DOHH2 (cell line): ENCODE data around the gene ALOX12B.

Experiments
- H3F3A ChIP-seq: fragments of 200-600 bp; sonication (generic), shearing (Covaris generic); 2 replicates; pipeline ENCODE4 v1.6.0; 2016; ENCODE audit warnings: antibody characterized with exemption, mild to moderate bottlenecking; ENCODE audit not compliant: control insufficient read depth, insufficient read depth
- H3K27ac ChIP-seq: fragments of 200-600 bp; sonication (generic); 2 replicates; pipeline ENCODE4 v1.5.1; 2014; ENCODE audit warnings: low read depth, mild to moderate bottlenecking, low read length, moderate library complexity
- H3K27me3 ChIP-seq: fragments of 200-600 bp; sonication (generic); 2 replicates; pipeline ENCODE4 v1.6.1; 2014; ENCODE audit warnings: mild to moderate bottlenecking, low read length, mixed read lengths; ENCODE audit not compliant: control insufficient read depth
- H3K36me3 ChIP-seq: fragments of 200-600 bp; sonication (generic); 2 replicates; pipeline ENCODE4 v1.6.1; 2014; ENCODE audit warnings: mild to moderate bottlenecking, low read length, moderate library complexity, mixed read lengths; ENCODE audit not compliant: control insufficient read depth
- H3K4me1 ChIP-seq: fragments of 200-600 bp; sonication (generic); 2 replicates; pipeline ENCODE4 v1.6.1; 2014; ENCODE audit warnings: mild to moderate bottlenecking, low read length, mixed read lengths; ENCODE audit not compliant: control insufficient read depth
- H3K4me2 ChIP-seq: fragments of 200-600 bp; sonication (generic); 2 replicates; pipeline ENCODE4 v1.6.0; 2014; ENCODE audit warnings: mild to moderate bottlenecking, low read length, moderate library complexity
- H3K4me3 ChIP-seq: fragments of 200-600 bp; sonication (generic); 2 replicates; pipeline ENCODE4 v1.5.1; 2014; ENCODE audit warnings: mild to moderate bottlenecking, low read length, mixed read lengths
- H3K79me2 ChIP-seq: fragments of 200-600 bp; sonication (generic); 2 replicates; pipeline ENCODE4 v1.6.1; 2014; ENCODE audit warnings: mild to moderate bottlenecking, low read length, mixed read lengths; ENCODE audit not compliant: control insufficient read depth
- H3K9me2 ChIP-seq: fragments of 200-600 bp; sonication (generic); replicated peaks from 2 replicates; pipeline ENCODE4 v1.6.1; 2014; ENCODE audit warnings: mild to moderate bottlenecking, low read length, mixed read lengths; ENCODE audit not compliant: control insufficient read depth
- H3K9me3 ChIP-seq: fragments of 200-600 bp; sonication (generic); 2 replicates; pipeline ENCODE4 v1.6.1; 2014; ENCODE audit warnings: antibody characterized with exemption, low read length, mixed read lengths; ENCODE audit not compliant: control insufficient read depth, insufficient read depth
- H4K20me1 ChIP-seq: fragments of 200-600 bp; sonication (generic); 2 replicates; pipeline ENCODE4 v1.6.0; 2014; ENCODE audit warnings: low read depth, mild to moderate bottlenecking, antibody characterized with exemption, low read length, moderate library complexity; ENCODE audit not compliant: control insufficient read depth, insufficient read depth
- EZH2phosphoT487 ChIP-seq: fragments of 200-600 bp; sonication (generic); IDR thresholded peaks from 2 replicates; pipeline ENCODE4 v1.6.1; 2017; ENCODE audit warnings: borderline replicate concordance, mild to moderate bottlenecking, antibody characterized with exemption, low read length, moderate library complexity, mixed read lengths
- TF ChIP-seq, protein P1 (sequence below): fragments of 200-600 bp; sonication (generic); IDR thresholded peaks from one replicate; pipeline ENCODE4 v1.5.1; 2014; ENCODE audit warnings: antibody characterized with exemption, mild to moderate bottlenecking, low read depth, low read length; ENCODE audit not compliant: poor library complexity, severe bottlenecking

The ALOX12B gene

DNA sequence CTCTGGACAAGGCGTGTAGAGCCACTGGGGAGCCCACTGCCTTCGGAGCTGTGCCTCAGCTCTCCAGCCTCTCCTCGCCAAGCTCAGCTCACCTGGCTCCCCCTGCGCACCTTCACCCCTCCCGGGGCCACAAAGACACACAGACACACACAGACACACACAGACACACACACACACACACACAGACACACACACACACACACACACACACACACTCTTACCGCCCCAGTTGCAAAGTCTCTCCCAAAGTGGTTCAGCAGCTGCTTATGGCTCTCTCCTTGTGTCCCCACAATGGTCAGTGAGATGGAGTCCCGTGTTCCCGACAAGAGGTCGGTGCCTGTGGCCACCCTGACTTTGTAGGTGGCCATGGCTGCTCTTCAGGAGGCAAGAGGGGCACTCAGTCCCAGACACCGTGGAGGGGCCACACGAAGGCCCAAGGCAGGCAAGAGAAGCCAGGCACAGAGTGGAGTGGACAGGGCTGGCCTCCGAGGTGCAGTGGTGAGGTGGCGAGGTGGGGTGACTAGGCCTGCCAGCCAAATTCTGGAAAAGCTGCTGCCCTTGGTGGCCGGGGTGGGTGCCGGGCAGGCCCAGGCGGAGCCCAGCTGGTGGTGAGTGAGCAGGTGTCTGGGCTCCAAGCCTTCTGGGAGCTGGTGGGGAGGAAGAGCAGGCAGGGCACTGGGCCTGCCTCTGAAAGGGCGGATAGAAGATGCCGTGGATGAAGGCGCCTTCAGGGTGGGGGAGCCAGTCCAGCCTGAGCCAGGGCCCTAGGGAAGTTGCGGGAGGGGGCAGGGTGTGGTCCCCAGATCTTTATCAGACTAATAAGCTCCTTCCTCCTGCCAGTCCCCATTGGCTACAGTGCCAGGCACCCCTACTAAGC lies at the start of gene ALOX12B:
TSS of gene ALOX12B (minus strand) at position 642 of the 877 bp plus-strand sequence. CDS start at position 368, 274 bp downstream.
- peaks cover 19% of the 10 kb centered on the region for H3K4me1 ChIP-seq
- H3K27me3 ChIP-seq = peaks cover 41% of the 10 kb centered on the region
- H3K9me2 ChIP-seq = no peaks in the 10 kb centered on the region
- H3K4me3 ChIP-seq = no peak within 1 kb of the TSS
- no peak within 1 kb of the TSS for H3K27ac ChIP-seq
- no peaks in the 10 kb centered on the region for H3K36me3 ChIP-seq
- no peaks in the 10 kb centered on the region for H3F3A ChIP-seq
- no peaks in the 10 kb centered on the region for H3K9me3 ChIP-seq
- H3K79me2 ChIP-seq = no peaks in the 10 kb centered on the region
- H4K20me1 ChIP-seq = no peaks in the 10 kb centered on the region
- no peak within 1 kb of the TSS for H3K4me2 ChIP-seq
- no peak for TF ChIP-seq EZH2phosphoT487
- TF ChIP-seq, protein P1, sequence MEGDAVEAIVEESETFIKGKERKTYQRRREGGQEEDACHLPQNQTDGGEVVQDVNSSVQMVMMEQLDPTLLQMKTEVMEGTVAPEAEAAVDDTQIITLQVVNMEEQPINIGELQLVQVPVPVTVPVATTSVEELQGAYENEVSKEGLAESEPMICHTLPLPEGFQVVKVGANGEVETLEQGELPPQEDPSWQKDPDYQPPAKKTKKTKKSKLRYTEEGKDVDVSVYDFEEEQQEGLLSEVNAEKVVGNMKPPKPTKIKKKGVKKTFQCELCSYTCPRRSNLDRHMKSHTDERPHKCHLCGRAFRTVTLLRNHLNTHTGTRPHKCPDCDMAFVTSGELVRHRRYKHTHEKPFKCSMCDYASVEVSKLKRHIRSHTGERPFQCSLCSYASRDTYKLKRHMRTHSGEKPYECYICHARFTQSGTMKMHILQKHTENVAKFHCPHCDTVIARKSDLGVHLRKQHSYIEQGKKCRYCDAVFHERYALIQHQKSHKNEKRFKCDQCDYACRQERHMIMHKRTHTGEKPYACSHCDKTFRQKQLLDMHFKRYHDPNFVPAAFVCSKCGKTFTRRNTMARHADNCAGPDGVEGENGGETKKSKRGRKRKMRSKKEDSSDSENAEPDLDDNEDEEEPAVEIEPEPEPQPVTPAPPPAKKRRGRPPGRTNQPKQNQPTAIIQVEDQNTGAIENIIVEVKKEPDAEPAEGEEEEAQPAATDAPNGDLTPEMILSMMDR = no peak

DNA sequence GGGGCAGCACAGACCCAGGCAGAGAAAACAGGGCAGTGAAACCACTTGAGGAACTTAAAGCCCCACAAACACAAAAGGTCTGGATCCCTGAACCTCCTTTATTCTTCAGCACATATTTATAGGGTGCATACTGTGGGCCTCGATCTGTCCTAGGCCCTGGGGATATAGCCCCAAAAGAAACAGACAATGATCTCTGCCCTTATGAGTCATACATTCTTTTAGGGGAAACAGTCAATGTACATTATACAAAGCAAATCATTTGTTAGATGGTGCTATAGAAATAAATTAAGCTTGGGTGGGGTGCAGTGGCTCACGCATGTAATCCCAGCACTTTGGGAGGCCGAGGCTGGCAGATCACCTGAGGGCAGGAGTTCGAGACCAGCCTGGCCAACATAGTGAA lies 46.4 kb upstream of the ALOX12B start:
- Histone ChIP-seq H3K27ac (no peak overlapping the region), H3K4me3 (no peak overlapping the region), H3K4me2 (no peak overlapping the region), H3K27me3 (peaks cover 27% of the 10 kb centered on the region), H3K36me3 (no peaks in the 10 kb centered on the region), H3K9me3 (no peaks in the 10 kb centered on the region), H3F3A (peaks cover 3% of the 10 kb centered on the region; the same call in 1 of the 2 replicates), H3K4me1 (peaks cover 12% of the 10 kb centered on the region), H4K20me1 (no peaks in the 10 kb centered on the region), H3K79me2 (no peaks in the 10 kb centered on the region), H3K9me2 (no peaks in the 10 kb centered on the region)
- TF ChIP-seq, protein P1 = no peak
- no peak for TF ChIP-seq EZH2phosphoT487

DNA sequence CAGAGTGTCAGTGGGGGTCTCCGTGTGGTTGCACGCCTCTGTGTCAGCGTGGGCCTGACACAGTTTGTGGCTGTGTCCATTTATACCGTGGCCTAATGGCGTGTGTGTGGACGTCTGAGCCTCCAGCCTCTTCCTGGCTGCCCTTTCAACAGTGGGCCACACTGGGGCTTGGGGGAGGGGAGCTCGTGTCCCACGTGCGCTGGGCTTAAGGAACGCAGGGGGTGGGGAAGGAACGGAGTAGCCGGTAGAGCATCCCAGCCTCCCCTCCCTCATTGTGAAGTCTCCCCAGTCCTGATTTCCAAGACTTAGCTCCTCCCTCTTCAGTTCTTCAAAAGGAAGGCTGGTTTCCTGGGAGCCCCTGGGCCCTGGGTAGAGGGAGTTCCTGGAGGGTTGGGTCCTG lies 45.9 kb upstream of the ALOX12B start:
- H3K4me1 ChIP-seq = peaks cover 12% of the 10 kb centered on the region
- no peaks in the 10 kb centered on the region for H3K9me3 ChIP-seq
- H3K36me3 ChIP-seq = no peaks in the 10 kb centered on the region
- no peaks in the 10 kb centered on the region for H4K20me1 ChIP-seq
- H3K27me3 ChIP-seq = peaks cover 32% of the 10 kb centered on the region
- no peak overlapping the region for H3K27ac ChIP-seq
- H3F3A ChIP-seq = 0 out of 2 replicates have a peak, but pooled peaks cover 3% of the 10 kb centered on the region
- no peak overlapping the region for H3K4me2 ChIP-seq
- no peaks in the 10 kb centered on the region for H3K9me2 ChIP-seq
- no peak for TF ChIP-seq EZH2phosphoT487
- TF ChIP-seq, protein P1 = no peak
- H3K79me2 ChIP-seq = no peaks in the 10 kb centered on the region
- H3K4me3 ChIP-seq = no peak overlapping the region
